Activated CD4-positive, alpha-beta T cell treated with anti-CD3 and anti-CD28 coated beads for 36 hours (primary cell): Measurements from ENCODE around the gene FOXO3B. TPM values are rescaled to one million over a fixed set of nuclear protein-coding genes. Genes with fewer than 3 reads are reported as not detected.
"Not testable (repeated sequence)": the region's sequence is repeated elsewhere in the genome, so short reads cannot be mapped to it uniquely, and the experiment has no call there.

ENCODE experiments used
- ATAC-seq: fragments of 200-7000 bp; cut with Tn5 transposase; one replicate; pipeline ENCODE4 v1.10.0; 2021; ENCODE audit warnings: mild to moderate bottlenecking, moderate library complexity
- CTCF ChIA-PET: fragments of 350-600 bp; sonication (Branson Sonifier 250); formaldehyde crosslinking; loops from one replicate; lab custom pipeline; 2021; ENCODE audit warnings: antibody characterized with exemption; lab: Charles Lee
- POLR2A ChIA-PET: fragments of 350-600 bp; sonication (Branson Sonifier 250); formaldehyde crosslinking; loops from one replicate; lab custom pipeline; 2021; ENCODE audit warnings: antibody characterized with exemption, inconsistent platforms; lab: Charles Lee
- DNase-seq: peaks from one replicate; pipeline ENCODE4 v3.0.0-alpha.2; 2020
- H3K27ac Mint-ChIP-seq: one replicate; pipeline ENCODE4 v1.8.0; 2021; ENCODE audit warnings: mixed read lengths
- H3K27me3 Mint-ChIP-seq: one replicate; pipeline ENCODE4 v1.8.0; 2021; ENCODE audit warnings: mixed read lengths
- H3K36me3 Mint-ChIP-seq: one replicate; pipeline ENCODE4 v1.8.0; 2021; ENCODE audit warnings: low read depth, mixed read lengths
- H3K4me1 Mint-ChIP-seq: one replicate; pipeline ENCODE4 v1.8.0; 2021; ENCODE audit warnings: mixed read lengths
- H3K4me3 Mint-ChIP-seq: one replicate; pipeline ENCODE4 v1.8.0; 2021; ENCODE audit warnings: mild to moderate bottlenecking, moderate library complexity, mixed read lengths
- H3K9me3 Mint-ChIP-seq: one replicate; pipeline ENCODE4 v1.8.0; 2021; ENCODE audit warnings: low read depth, mixed read lengths
- intact Hi-C, 2 experiments: fragments of 100-400 bp; cut with DNase I in 1 of 2; cut with micrococcal nuclease in 1 of 2; formaldehyde crosslinking; loops; one replicate each; pipeline versions ENCODE4 v1.14.2 to v1.15.1; 2022 to 2024; cut with DNase I, micrococcal nuclease
- total RNA-seq, 2 experiments: library from RNA; stranded (reverse); gene quantifications; one replicate each; pipeline ENCODE4 v1.2.3, GENCODE V29; 2021

FOXO3B gene
- total RNA-seq, 2 experiments from 2014 or later = 4.4 to 4.6 TPM

DNA sequence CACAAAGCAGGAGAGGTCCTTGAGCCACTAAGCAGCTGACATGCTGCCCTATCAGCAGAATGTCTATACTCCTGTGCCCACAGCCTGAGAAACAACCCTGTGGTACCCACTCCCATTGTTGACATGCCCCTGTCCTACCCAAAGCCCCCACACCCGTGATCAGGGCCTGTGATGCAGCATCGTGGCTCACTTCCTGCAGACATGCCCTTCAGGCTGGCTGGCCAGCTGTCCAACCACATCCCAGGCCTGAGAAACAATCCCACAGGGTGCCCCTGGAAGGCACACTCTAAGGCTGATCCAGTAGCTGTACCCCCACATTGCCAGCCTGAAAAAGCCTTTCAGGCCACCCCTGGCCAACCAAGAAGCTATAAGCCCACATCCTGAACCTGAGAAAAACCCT, 13.0 kb upstream of the FOXO3B start:
- CTCF ChIA-PET = not testable (repeated sequence)

DNA sequence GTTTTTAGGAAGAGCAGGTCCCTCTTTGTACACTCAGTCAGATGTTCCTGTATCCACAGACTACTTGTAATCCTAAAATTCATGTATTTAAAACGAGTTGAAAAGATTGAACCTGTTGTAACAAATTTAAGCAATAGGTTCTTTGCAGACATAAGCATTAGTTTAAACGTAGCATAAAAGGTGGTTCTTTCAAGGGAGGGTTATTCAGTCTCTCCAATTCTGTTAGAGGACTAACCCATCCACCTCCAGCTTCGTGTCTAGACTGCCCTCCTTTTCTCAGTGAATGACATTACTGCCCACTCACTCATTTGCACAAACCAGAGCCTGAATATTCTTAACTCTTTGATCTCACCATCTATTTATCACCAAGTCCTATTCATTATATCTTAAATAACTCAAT, 554 bp upstream of the FOXO3B start:
- H3K27me3 Mint-ChIP-seq, intact Hi-C loops, H3K27ac Mint-ChIP-seq, H3K4me1 Mint-ChIP-seq, H3K9me3 Mint-ChIP-seq, DNase-seq, ATAC-seq: not testable (repeated sequence)
- CTCF ChIA-PET = interaction anchor here (0.6 kb wide), 1 partner anchor 15 kb away, joined by 4 read pairs; no protein-coding TSS in a partner anchor
- peaks cover 11% of the 10 kb centered on the region for H3K36me3 Mint-ChIP-seq
- peak overlapping the region; percentile 87 for H3K4me3 Mint-ChIP-seq
- POLR2A ChIA-PET = interaction anchor here (0.6 kb wide), 1 partner anchor 15 kb away, joined by 3 read pairs; no protein-coding TSS in a partner anchor

More for the DNA sequence above, 13.0 kb upstream of the FOXO3B start:
- H3K27me3 Mint-ChIP-seq, H3K9me3 Mint-ChIP-seq, ATAC-seq, DNase-seq, H3K27ac Mint-ChIP-seq, POLR2A ChIA-PET, H3K36me3 Mint-ChIP-seq, H3K4me3 Mint-ChIP-seq: not testable (repeated sequence)
- H3K4me1 Mint-ChIP-seq = peaks cover 12% of the 10 kb centered on the region
- intact Hi-C loops = loop anchor here in 1 of 2 experiments (10.0 kb wide), 1 partner anchor 70 kb away; no protein-coding TSS in a partner anchor

DNA sequence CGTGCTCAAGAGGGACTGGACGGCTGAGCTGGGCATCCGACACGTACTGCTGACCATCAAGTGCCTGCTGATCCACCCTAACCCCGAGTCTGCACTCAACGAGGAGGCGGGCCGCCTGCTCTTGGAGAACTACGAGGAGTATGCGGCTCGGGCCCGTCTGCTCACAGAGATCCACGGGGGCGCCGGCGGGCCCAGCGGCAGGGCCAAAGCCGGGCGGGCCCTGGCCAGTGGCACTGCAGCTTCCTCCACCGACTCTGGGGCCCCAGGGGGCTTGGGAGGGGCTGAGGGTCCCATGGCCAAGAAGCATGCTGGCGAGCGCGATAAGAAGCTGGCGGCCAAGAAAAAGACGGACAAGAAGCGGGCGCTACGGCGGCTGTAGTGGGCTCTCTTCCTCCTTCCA, 4.7 kb downstream of the FOXO3B start:
- POLR2A ChIA-PET, H3K27ac Mint-ChIP-seq, CTCF ChIA-PET, H3K27me3 Mint-ChIP-seq, H3K4me3 Mint-ChIP-seq, ATAC-seq, H3K9me3 Mint-ChIP-seq, H3K4me1 Mint-ChIP-seq, intact Hi-C loops, DNase-seq: not testable (repeated sequence)
- H3K36me3 Mint-ChIP-seq = peaks cover 35% of the 10 kb centered on the region

DNA sequence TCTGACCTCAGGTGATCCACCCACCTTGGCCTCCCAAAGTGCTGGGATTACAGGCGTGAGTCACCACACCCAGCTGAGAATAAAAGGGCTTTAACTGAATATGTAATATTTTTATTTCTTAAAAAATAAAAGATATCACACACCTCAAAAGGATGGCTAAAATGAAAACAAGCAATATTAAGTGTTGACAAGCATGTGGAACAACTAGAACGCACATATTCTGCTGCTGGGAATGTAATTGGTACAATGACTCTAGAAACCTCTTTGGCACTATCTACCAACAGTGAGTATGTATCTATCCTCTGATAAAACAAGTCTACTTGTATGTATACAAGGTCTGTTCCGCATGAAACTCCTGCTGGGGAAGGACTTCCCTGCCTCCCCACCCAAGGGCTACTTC, 5.2 kb downstream of the FOXO3B start:
- CTCF ChIA-PET, ATAC-seq, H3K4me1 Mint-ChIP-seq, H3K27ac Mint-ChIP-seq, H3K27me3 Mint-ChIP-seq, H3K4me3 Mint-ChIP-seq, DNase-seq, intact Hi-C loops, H3K9me3 Mint-ChIP-seq, POLR2A ChIA-PET: not testable (repeated sequence)
- H3K36me3 Mint-ChIP-seq = peaks cover 38% of the 10 kb centered on the region

DNA sequence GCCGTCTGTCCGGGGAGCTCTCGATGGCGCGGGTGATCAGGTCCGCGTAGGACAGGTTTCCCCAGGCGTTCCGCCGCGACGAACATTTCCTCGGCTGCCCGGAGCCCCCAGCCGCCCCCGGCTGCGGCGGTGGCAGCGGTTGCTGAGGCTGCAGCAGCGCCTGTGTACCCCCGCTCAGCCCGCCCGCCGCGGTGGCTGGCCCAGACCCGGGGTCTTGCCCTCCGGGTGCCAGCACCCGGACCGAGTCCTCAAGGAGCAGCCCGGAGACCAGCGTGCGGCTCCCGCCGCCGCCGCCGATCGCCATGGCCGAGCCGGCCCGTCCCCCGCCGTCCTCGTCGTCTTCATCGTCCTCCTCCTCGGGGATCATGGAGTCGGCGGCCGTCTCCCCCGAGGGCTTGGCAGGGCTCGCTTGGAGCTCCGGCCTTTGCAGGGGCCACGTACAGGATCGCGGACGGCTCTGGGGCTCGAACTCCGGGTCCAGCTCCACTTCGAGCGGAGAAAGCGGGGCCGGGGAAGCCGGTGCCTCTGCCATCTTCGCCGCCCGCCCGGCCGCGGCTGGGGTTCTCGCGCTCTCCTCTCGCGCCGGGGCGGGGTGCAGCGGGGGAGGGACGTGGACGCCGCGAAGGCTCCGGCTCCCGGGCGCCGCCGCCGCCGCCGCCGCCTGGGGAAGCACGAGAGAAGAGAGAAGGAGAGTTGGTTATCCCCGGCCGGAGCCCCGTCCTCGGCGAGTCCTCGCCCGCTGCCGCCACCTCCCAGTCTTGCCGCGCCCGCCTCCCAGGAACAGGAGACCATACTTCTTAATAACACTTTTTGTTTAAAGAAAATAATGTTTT, 9.5 kb downstream of the FOXO3B start:
- H3K27me3 Mint-ChIP-seq, ATAC-seq, H3K4me3 Mint-ChIP-seq, H3K9me3 Mint-ChIP-seq, POLR2A ChIA-PET, intact Hi-C loops, DNase-seq, H3K4me1 Mint-ChIP-seq, H3K27ac Mint-ChIP-seq, CTCF ChIA-PET: not testable (repeated sequence)
- peaks cover 57% of the 10 kb centered on the region for H3K36me3 Mint-ChIP-seq

DNA sequence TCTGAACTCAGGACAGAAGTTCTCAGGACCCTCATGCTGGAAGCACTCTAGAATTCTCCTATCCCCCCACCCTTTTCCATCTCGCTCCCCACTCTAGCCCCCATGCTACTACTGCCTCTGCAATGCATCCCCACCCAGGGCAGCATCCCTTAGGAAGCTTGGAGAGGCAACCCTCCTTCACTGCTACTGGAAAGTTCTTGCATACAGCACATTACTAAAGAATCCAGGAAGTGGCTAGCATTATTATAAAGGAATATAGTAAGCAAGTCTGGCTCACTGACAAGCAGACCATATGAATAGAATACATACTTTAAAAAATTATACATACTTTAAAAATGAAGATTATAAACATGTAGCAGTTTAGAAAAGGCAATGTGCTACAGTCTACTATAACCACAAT, 13.5 kb downstream of the FOXO3B start:
- DNase-seq, H3K27me3 Mint-ChIP-seq, POLR2A ChIA-PET, H3K27ac Mint-ChIP-seq, H3K4me3 Mint-ChIP-seq, H3K4me1 Mint-ChIP-seq, intact Hi-C loops, ATAC-seq, CTCF ChIA-PET: not testable (repeated sequence)
- H3K9me3 Mint-ChIP-seq = peaks cover 11% of the 10 kb centered on the region
- H3K36me3 Mint-ChIP-seq = peaks cover 46% of the 10 kb centered on the region

DNA sequence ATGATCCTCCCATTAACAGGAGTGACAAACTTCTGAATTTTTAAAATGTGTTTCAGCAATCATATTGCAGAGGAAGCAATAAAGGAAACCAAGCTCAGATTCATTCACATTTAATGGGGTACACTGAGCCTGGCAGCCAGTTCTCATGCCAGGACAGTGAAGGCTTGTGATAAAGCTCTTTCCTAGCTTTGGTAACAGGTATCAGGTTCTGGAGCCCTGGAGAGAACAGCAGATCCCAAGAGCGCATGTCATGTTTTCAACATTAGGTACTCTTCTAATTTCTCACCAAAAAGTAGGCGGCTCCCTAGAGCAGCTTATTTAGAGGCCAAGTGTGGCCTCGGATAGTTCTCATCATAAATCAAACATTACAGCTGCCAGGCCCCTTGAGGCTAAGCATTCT, 14.6 kb downstream of the FOXO3B start:
- CTCF ChIA-PET, POLR2A ChIA-PET, DNase-seq, H3K27ac Mint-ChIP-seq, H3K4me1 Mint-ChIP-seq, intact Hi-C loops, H3K4me3 Mint-ChIP-seq, ATAC-seq, H3K27me3 Mint-ChIP-seq: not testable (repeated sequence)
- H3K9me3 Mint-ChIP-seq = peaks cover 19% of the 10 kb centered on the region
- peaks cover 41% of the 10 kb centered on the region for H3K36me3 Mint-ChIP-seq

DNA sequence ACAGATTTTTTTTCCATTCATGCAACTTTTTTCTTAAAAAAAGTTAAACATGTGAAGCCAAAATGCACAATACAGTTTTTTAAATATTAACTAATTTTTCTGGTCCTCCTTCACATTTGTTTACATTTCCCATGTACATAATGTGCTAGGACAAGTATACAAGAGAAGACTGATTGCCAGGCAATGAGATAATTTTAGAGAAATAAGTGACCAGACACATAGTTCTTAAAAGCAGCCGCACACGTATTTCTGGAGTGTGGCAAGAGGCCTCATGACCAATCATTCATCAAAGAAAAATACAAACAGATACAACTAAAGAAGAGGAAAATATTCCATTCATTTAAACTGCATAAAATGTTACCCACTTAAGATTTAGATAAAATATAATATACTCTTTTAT, 15.8 kb downstream of the FOXO3B start:
- H3K27ac Mint-ChIP-seq, intact Hi-C loops, H3K27me3 Mint-ChIP-seq, H3K4me3 Mint-ChIP-seq, DNase-seq, H3K4me1 Mint-ChIP-seq, ATAC-seq, CTCF ChIA-PET, POLR2A ChIA-PET: not testable (repeated sequence)
- peaks cover 23% of the 10 kb centered on the region for H3K9me3 Mint-ChIP-seq
- peaks cover 36% of the 10 kb centered on the region for H3K36me3 Mint-ChIP-seq

DNA sequence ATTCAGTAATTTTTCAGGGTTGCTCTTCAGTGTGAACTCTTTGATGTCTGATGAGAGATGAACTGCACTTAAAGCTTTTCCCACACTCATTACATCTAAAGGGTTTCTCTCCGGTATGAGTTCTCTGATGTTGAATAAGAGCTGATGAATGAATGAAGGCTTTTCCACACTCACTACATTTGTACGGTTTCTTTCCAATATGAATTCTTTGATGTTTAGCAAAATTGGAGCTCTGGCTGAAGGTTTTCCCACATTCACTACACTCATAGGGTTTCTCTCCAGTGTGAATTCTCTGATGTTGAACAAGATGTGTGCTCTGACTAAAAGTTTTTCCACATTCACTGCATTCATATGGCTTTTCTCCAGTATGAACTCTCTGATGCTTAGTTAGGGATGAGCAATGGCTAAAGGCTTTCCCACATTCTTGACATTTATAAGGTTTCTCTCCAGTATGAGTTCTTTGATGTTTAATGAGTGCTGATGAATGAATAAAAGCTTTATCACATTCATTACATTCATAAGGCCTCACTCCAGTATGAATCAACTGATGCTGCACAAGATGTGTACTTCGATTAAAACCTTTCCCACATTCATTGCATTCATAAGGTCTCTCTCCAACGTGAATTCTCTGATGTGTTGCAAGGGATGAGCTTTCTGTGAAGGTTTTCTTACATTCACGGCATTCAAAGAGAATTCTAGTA, 20.0 kb downstream of the FOXO3B start:
- H3K27me3 Mint-ChIP-seq, H3K4me3 Mint-ChIP-seq, POLR2A ChIA-PET, ATAC-seq, DNase-seq, intact Hi-C loops, CTCF ChIA-PET, H3K4me1 Mint-ChIP-seq, H3K36me3 Mint-ChIP-seq, H3K27ac Mint-ChIP-seq: not testable (repeated sequence)
- H3K9me3 Mint-ChIP-seq = peaks cover 20% of the 10 kb centered on the region

DNA sequence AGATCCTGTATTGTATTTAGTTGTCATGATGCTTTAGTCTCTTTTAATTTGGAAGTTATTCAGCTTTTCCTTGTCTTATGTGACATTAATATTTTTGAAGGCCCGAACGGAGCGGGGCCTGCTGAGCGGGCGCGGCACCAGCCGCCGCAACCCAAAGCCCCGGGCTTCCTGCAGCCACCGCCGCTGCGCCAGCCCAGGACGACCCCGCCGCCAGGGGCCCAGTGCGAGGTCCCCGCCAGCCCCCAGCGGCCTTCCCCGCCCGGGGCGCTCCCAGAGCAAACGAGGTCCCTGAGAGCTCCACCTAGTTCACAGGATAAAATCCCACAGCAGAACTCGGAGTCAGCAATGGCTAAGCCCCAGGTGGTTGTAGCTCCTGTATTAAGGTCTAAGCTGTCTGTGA, 32.0 kb downstream of the FOXO3B start:
- H3K4me1 Mint-ChIP-seq, H3K9me3 Mint-ChIP-seq, H3K36me3 Mint-ChIP-seq, POLR2A ChIA-PET, H3K4me3 Mint-ChIP-seq, intact Hi-C loops, DNase-seq, H3K27ac Mint-ChIP-seq, H3K27me3 Mint-ChIP-seq: not testable (repeated sequence)
- peak; percentile 53 for ATAC-seq
- CTCF ChIA-PET = interaction anchor here (1.3 kb wide), 1 partner anchor 25 kb away, joined by 3 read pairs; no protein-coding TSS in a partner anchor

DNA sequence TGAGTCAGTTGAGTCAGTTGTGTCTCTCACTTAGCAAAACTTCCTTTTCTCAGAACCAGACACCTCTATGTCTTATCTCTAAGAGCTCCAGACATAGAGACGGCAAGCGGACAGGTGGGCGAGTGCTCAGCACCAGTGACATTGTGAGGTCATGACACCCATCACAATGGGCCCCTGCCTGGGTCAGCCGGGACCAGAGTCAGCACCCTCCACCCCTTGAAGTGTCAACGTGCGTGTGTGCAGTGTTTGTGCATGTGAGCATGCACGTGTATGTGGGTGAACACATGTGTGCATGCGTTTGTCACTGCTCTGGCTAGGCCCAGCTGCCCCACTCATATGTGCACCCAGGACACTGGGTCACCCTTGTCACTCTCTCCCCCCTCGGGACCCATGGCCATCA, 37.8 kb downstream of the FOXO3B start, which contains the start of gene TBC1D28:
TSS of gene TBC1D28 (minus strand) at position 101 of the 400 bp plus-strand sequence. CDS start 3,039 bp downstream, outside the sequence.
- ATAC-seq, H3K36me3 Mint-ChIP-seq, CTCF ChIA-PET, H3K9me3 Mint-ChIP-seq, H3K4me3 Mint-ChIP-seq, H3K4me1 Mint-ChIP-seq, POLR2A ChIA-PET, H3K27ac Mint-ChIP-seq, DNase-seq, H3K27me3 Mint-ChIP-seq, intact Hi-C loops: not testable (repeated sequence)
